UCSD-AML1 (cell line): ENCODE data around the gene APBB2.
"Not testable (repeated sequence)": the region's sequence is repeated elsewhere in the genome, so short reads cannot be mapped to it uniquely, and the experiment has no call there.

Experiments
- DNase-seq: peaks from one replicate; lab custom pipeline; 2025; ENCODE audit not compliant: unreplicated experiment; lab: John Stamatoyannopoulos, UW

The APBB2 gene

GRCh38 chr4:40840255-40840984, 373.9 kb downstream of the APBB2 start:
- DNase-seq, result no peak

DNA sequence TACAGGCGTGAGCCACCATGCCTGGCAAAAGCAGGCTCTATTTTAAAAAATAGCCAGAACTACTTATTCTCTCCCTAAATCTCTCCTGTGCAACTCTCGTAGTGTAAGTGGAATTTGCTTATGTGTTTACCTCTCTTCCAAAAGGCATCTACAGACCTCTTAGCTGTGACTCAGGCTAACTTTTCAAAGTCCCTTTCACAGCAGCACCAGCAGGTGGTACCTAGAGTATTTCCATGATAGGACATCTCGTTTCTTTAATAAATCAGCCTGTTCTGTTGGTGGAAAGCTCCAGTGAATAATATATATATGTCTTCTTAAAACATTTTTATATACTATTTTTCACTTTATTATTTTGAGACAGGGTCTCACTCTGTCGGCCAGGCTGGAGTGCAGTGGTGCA, 375.6 kb downstream of the APBB2 start:
- no peak for DNase-seq

- no peak for DNase-seq
Observed at GRCh38 chr4:40837094-40837870, 377.1 kb downstream of the APBB2 start.

DNA sequence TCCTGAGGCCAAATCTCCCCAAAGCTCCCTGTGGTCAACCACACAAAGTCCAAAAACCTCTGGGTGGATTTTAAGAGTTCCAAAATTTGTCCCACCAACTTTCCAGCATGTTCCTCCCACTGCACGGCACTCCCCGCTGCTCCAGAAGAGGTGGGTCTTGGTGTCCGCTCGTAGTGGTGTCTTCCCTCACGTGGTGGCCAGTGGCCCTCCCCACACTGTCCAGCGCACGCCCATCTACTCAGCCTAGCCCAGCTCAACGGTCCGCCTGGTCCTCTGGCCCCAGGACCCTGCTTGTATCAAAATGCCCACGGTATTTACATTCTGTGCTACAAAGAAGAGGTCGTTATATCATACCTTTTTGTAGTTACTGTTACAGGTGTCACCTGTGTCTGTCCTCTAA, 381.1 kb downstream of the APBB2 start:
- DNase-seq, result no peak

GRCh38 chr4:40832175-40832574, 382.2 kb downstream of the APBB2 start:
- no peak for DNase-seq

DNA sequence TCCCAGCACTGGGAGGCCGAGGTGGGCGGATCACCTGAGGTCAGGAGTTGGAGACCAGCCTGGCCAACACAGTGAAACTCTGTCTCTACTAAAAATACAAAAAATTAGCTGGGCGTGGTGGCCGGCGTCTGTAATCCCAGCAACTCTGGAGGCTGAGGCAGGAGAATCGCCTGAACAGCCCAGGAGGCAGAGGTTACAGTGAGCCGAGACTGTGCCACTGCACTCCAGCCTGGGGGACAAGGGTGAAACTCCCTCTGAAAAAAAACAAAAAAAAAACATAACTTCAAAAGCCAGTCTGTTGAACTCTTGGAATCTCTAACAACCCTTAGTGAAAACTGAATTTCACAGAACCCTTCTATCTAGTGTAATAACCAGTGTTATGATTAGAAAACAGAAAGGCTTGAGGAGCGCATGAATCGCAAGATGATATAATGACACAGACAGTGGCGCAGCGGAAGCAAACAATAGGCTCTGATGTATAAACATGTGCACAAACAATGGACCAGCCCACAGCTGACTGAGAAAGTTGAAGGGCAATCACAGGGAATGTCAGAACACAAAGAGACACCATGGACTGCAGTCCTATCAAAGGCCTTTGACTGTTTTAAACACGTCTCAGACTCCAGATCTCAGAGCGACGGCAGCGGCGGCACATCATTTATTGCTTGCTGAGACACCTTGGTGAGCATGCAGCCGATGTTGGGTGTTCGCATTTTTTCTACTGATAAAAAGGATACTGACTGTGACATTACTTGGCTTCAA, 383.0 kb downstream of the APBB2 start:
- no peak for DNase-seq

GRCh38 chr4:40829586-40829985, 384.8 kb downstream of the APBB2 start:
- DNase-seq, result peak; percentile 18

- DNase-seq, result no peak
Observed at GRCh38 chr4:40828661-40829060, 385.7 kb downstream of the APBB2 start.

GRCh38 chr4:40827758-40828157, 386.6 kb downstream of the APBB2 start:
- no peak for DNase-seq

DNA sequence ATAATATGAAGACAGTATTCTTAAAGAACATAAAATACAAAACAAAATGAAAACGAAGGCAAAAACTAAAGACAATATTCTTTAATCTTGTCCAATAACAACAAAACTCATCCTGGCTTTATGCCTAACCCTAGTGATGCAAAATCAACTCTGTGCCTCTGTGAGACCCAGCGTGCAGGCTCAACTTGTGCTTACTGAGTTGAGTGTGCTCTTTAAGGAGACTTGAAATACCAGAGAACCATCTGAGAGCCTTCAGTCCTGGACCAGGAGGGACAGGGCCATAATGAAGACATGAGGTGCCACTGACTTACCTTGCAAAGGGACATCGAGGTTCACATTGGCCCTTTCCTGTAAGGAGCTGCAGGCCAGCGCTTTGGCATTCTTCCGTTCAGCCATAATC, 387.5 kb downstream of the APBB2 start:
- no peak for DNase-seq

- DNase-seq, result no peak
Observed at GRCh38 chr4:40825014-40825838, 389.1 kb downstream of the APBB2 start.

DNA sequence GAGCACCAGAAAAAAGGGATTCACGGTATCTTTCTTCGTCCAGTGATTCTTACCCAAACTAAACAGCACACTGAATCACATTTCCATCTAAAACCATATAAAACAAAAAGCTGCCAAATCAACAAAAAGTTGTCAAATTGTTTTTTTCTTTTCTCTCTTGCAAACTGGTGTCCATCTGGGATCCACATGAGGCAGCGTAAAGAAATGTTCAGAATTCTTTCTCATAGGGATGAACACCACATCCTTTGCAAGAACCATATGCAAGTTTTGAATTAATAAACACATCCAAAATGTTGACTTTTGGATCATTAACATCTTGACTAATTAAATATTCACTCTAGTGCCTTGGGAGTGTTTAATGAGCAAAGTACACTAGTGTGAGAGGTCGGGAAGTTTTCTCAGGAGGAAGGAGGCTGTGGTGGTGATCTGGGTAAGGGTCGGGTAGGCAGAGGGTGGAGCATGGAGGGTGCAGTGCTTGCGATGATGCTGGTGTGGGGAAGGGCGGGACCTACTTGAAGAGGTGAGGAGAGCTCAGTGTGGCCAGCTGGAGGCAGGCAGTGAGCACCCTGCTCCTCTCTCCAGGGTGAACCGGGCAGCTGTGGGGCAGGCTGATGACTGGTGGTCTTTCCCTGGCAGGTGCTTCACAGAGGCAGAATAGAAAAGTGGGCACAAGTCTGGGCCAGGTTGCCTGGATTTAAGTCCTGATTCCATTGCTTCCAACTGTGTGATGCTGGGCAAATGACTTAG, 391.7 kb downstream of the APBB2 start:
- DNase-seq, result no peak

- no peak for DNase-seq
Observed at GRCh38 chr4:40820101-40820500, 394.2 kb downstream of the APBB2 start.

- DNase-seq, result not testable (repeated sequence)
Observed at GRCh38 chr4:40817157-40817556, 397.2 kb downstream of the APBB2 start.

- DNase-seq, result no peak
Observed at GRCh38 chr4:40812856-40813255, 401.5 kb downstream of the APBB2 start.

DNA sequence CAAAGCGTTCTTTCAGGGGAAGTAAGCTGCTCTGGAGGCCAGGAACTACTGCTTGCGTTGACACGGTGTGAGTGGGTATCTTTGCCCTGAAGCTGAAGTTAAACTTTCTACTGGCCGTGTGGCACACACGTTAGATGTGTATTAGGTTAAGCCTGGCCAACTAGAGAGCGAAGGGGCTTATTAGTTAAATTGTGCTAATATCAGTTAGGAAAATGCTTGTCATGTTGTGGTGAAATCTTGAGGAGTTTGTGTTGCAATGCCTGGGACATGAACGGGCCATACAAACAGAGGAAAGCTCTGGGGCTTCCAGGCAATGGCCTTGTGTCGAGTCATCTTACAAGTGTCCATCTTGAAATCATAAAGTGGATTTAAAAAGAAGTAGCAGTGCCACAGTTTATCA, 402.0 kb downstream of the APBB2 start:
- DNase-seq, result no peak

DNA sequence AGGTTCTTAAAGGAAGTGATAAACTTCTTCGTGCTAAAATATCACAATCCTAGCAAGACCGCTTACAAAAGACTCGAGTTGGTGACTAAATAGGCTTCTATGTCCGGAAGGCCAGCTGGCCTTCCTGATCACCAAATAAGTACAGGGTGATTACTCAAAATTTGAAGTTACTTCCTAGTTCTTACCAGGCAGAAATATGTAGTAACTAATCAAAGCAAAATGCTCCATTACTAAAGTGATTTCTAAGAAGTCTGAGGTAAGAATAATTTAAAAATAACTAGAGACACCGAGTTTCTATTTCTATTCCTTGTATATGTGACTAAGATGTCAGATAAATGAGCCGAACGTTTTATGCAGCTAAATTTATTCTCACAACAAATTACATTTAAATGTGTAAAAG, 402.4 kb downstream of the APBB2 start:
- DNase-seq, result no peak

DNA sequence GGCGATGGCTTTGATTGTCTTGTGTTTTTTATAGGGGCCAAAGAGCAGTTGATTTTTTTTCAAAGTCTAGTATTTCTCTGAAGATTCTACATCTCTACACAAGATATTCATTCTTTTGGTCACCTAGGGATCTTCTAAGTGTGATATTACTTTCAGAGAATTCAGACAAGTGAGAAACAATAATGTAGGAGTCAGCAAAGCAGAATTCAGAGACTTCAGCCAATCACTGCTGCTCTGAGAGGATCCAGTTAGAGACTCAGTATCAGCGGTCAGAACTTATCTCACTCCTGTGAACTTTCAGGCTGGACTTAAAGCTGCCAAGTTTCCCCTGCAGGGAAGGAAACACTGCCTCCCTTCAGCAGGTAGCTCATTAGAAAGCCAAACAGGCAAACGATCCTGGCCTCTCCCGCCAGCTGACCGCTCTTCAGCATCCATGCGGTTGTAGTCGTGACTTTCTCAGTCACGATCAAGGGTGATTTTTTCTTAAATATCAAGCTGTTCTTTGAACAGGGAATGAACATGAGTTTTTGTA, 405.4 kb downstream of the APBB2 start:
- no peak for DNase-seq

DNA sequence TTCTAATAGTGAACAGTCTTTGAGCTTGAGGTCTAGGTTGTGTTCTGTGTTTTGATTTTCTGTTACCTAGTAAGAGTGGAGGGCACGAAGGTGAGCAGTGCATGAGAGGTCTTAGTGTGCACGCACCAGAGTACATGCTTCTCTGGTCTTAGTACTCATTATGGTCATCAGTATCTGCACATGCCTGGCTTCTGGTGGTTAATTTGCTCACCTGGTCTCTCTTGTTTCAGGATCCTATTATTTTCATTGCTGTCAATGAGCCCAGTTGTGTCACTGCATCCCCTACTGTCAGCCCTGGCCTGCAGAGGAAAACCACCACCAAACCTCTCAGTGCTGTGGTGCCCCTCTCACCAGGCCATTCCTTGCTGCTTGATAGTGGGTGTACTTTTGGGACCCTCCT, 409.7 kb downstream of the APBB2 start:
- DNase-seq, result no peak

- no peak for DNase-seq
Observed at GRCh38 chr4:40800064-40800463, 414.3 kb downstream of the APBB2 start.
